AG10803 (cell line): ENCODE data around the gene TLR4.

Experiments
- DNase-seq: peaks from one replicate; pipeline ENCODE4 v3.0.0; 2010; ENCODE audit warnings: low read depth
- H3K4me3 ChIP-seq: 2 replicates; pipeline ENCODE4 v1.5.1; 2011; ENCODE audit warnings: mild to moderate bottlenecking, low read length, control low read depth
- CTCF ChIP-seq: conservative IDR thresholded peaks from 2 replicates; pipeline ENCODE4 v1.5.1; 2011; ENCODE audit warnings: mild to moderate bottlenecking, low read length, control low read depth, inconsistent platforms

The TLR4 gene

GRCh38 chr9:117744369-117744768, 40.2 kb downstream of the TLR4 start:
- no peak overlapping the region for H3K4me3 ChIP-seq
- TF ChIP-seq CTCF, result no peak
- no peak for DNase-seq

GRCh38 chr9:117744856-117745389, 40.7 kb downstream of the TLR4 start:
- no peak for TF ChIP-seq CTCF
- no peak for DNase-seq
- H3K4me3 ChIP-seq, result peak overlapping the region; percentile 55

GRCh38 chr9:117745598-117745997, 41.4 kb downstream of the TLR4 start:
- no peak overlapping the region for H3K4me3 ChIP-seq
- DNase-seq, result no peak
- no peak for TF ChIP-seq CTCF

- no peak for TF ChIP-seq CTCF
- no peak for DNase-seq
- no peak overlapping the region for H3K4me3 ChIP-seq
Measured at GRCh38 chr9:117746263-117746662, 42.1 kb downstream of the TLR4 start.

- H3K4me3 ChIP-seq, result no peak overlapping the region
- TF ChIP-seq CTCF, result no peak
- no peak for DNase-seq
Measured at GRCh38 chr9:117747386-117747970, 43.3 kb downstream of the TLR4 start.

GRCh38 chr9:117750401-117750800, 46.2 kb downstream of the TLR4 start:
- no peak for TF ChIP-seq CTCF
- no peak for DNase-seq
- H3K4me3 ChIP-seq, result no peak overlapping the region

- no peak for TF ChIP-seq CTCF
- no peak for DNase-seq
- H3K4me3 ChIP-seq, result no peak overlapping the region
Measured at GRCh38 chr9:117752894-117753293, 48.7 kb downstream of the TLR4 start.
